Measurements from ENCODE around the gene SC5D.

The SC5D gene

GRCh38 chr11:121291896-121292494, 576 bp upstream of the SC5D start:
- DNase-seq (ENCODE audit: low read depth), result no peak

- DNase-seq (ENCODE audit: low read depth), result no peak
Measured at GRCh38 chr11:121293288-121293594, 670 bp downstream of the SC5D start.

- DNase-seq (ENCODE audit: low read depth), result no peak
Measured at GRCh38 chr11:121295246-121296029, 2.9 kb downstream of the SC5D start.

GRCh38 chr11:121297872-121298271, 5.3 kb downstream of the SC5D start:
- DNase-seq (ENCODE audit: low read depth), result no peak

GRCh38 chr11:121298774-121299173, 6.2 kb downstream of the SC5D start:
- no peak for DNase-seq (ENCODE audit: low read depth)

GRCh38 chr11:121299417-121299816, 6.8 kb downstream of the SC5D start:
- DNase-seq (ENCODE audit: low read depth), result no peak

- DNase-seq (ENCODE audit: low read depth), result no peak
Measured at GRCh38 chr11:121300313-121300971, 7.9 kb downstream of the SC5D start.

GRCh38 chr11:121300972-121301699, 8.6 kb downstream of the SC5D start:
- no peak for DNase-seq (ENCODE audit: low read depth)

GRCh38 chr11:121304759-121305158, 12.2 kb downstream of the SC5D start:
- DNase-seq (ENCODE audit: low read depth), result no peak

- no peak for DNase-seq (ENCODE audit: low read depth)
Measured at GRCh38 chr11:121308816-121309215, 16.2 kb downstream of the SC5D start.

- no peak for DNase-seq (ENCODE audit: low read depth)
Measured at GRCh38 chr11:121309688-121310087, 17.1 kb downstream of the SC5D start.

- DNase-seq (ENCODE audit: low read depth), result no peak
Measured at GRCh38 chr11:121310908-121311307, 18.3 kb downstream of the SC5D start.

GRCh38 chr11:121311373-121311772, 18.8 kb downstream of the SC5D start:
- DNase-seq (ENCODE audit: low read depth), result no peak

- no peak for DNase-seq (ENCODE audit: low read depth)
Measured at GRCh38 chr11:121312483-121312882, 19.9 kb downstream of the SC5D start.

GRCh38 chr11:121318848-121319834, 26.6 kb downstream of the SC5D start:
- no peak for DNase-seq (ENCODE audit: low read depth)

GRCh38 chr11:121321614-121322243, 29.2 kb downstream of the SC5D start:
- DNase-seq (ENCODE audit: low read depth), result no peak

GRCh38 chr11:121323046-121323607, 30.6 kb downstream of the SC5D start:
- DNase-seq (ENCODE audit: low read depth), result no peak

GRCh38 chr11:121326230-121326629, 33.7 kb downstream of the SC5D start:
- DNase-seq (ENCODE audit: low read depth), result no peak

- DNase-seq (ENCODE audit: low read depth), result no peak
Measured at GRCh38 chr11:121327553-121327952, 35.0 kb downstream of the SC5D start.

- no peak for DNase-seq (ENCODE audit: low read depth)
Measured at GRCh38 chr11:121328176-121328966, 35.8 kb downstream of the SC5D start.

Data from CMK (cell line).